ENCODE measurements around the gene CD72.
"Not testable (repeated sequence)": the region's sequence is repeated elsewhere in the genome, so short reads cannot be mapped to it uniquely, and the experiment has no call there.

The CD72 gene

GRCh38 chr9:35588506-35588905 lies 29.7 kb downstream of the CD72 start:
- not testable (repeated sequence) for DNase-seq (ENCODE audit: low read depth)

- DNase-seq (ENCODE audit: low read depth): not testable (repeated sequence)
These were observed 33.5 kb downstream of the CD72 start for GRCh38 chr9:35584681-35585080.

GRCh38 chr9:35583521-35583920 lies 34.7 kb downstream of the CD72 start:
- DNase-seq (ENCODE audit: low read depth): not testable (repeated sequence)

GRCh38 chr9:35579659-35580227 lies 38.5 kb downstream of the CD72 start:
- not testable (repeated sequence) for DNase-seq (ENCODE audit: low read depth)

GRCh38 chr9:35579130-35579529 lies 39.1 kb downstream of the CD72 start:
- no peak for DNase-seq (ENCODE audit: low read depth)

- no peak for DNase-seq (ENCODE audit: low read depth)
These were observed 40.7 kb downstream of the CD72 start for GRCh38 chr9:35577486-35577885.

- no peak for DNase-seq (ENCODE audit: low read depth)
These were observed 42.7 kb downstream of the CD72 start for GRCh38 chr9:35575478-35575877.

- DNase-seq (ENCODE audit: low read depth): no peak
These were observed 43.6 kb downstream of the CD72 start for GRCh38 chr9:35574578-35575122.

GRCh38 chr9:35570709-35571504 lies 47.3 kb downstream of the CD72 start:
- no peak for DNase-seq (ENCODE audit: low read depth)

GRCh38 chr9:35569206-35569605 lies 49.0 kb downstream of the CD72 start:
- DNase-seq (ENCODE audit: low read depth): no peak

- no peak for DNase-seq (ENCODE audit: low read depth)
These were observed 50.0 kb downstream of the CD72 start for GRCh38 chr9:35568196-35568595.

- no peak for DNase-seq (ENCODE audit: low read depth)
These were observed 51.8 kb downstream of the CD72 start for GRCh38 chr9:35566417-35566816.

GRCh38 chr9:35564658-35565061 lies 53.6 kb downstream of the CD72 start:
- DNase-seq (ENCODE audit: low read depth): no peak

GRCh38 chr9:35563791-35564197 lies 54.4 kb downstream of the CD72 start:
- no peak for DNase-seq (ENCODE audit: low read depth)

GRCh38 chr9:35562895-35563780 lies 55.1 kb downstream of the CD72 start:
- DNase-seq (ENCODE audit: low read depth): no peak

GRCh38 chr9:35561468-35562261 lies 56.5 kb downstream of the CD72 start:
- DNase-seq (ENCODE audit: low read depth): no peak

- DNase-seq (ENCODE audit: low read depth): no peak
These were observed 57.4 kb downstream of the CD72 start for GRCh38 chr9:35560625-35561337.

Data from GM04504 (cell line).